GM21723 (cell line): ENCODE results near the gene KLHL22.

Experiments used
- ATAC-seq: cut with Tn5 transposase; IDR thresholded peaks from one replicate; pipeline ENCODE4 v1.9.1; 2021; ENCODE audit warnings: mild to moderate bottlenecking, moderate library complexity; ENCODE audit not compliant: unreplicated experiment

The KLHL22 gene

GRCh38 chr22:20435436-20436306 is 59.9 kb downstream of the KLHL22 start:
- ATAC-seq = no peak

- ATAC-seq = no peak
These were observed 60.8 kb downstream of the KLHL22 start for GRCh38 chr22:20434773-20435172.

GRCh38 chr22:20434264-20434751 is 61.3 kb downstream of the KLHL22 start:
- ATAC-seq = no peak

GRCh38 chr22:20433686-20434241 is 61.8 kb downstream of the KLHL22 start:
- no peak for ATAC-seq

DNA sequence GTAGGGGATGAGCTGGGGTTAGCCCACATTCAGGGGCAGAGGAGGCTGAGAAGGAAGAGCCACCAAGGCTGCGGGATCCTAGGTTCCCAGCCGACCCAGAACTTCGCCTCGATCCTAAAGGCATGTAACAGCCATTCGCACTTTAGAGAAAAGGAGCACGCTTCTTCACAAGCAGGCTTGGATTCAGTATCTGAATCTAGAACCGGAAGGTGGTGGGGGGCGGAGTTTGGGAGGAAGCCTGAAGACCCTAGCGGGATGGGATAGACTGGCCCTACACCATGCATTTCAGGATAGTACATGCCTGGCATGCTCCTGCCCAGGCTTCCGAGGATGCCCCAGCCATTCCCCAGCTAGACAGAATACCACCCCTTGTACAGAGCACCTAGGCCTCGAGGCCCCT is 62.4 kb downstream of the KLHL22 start:
- no peak for ATAC-seq

DNA sequence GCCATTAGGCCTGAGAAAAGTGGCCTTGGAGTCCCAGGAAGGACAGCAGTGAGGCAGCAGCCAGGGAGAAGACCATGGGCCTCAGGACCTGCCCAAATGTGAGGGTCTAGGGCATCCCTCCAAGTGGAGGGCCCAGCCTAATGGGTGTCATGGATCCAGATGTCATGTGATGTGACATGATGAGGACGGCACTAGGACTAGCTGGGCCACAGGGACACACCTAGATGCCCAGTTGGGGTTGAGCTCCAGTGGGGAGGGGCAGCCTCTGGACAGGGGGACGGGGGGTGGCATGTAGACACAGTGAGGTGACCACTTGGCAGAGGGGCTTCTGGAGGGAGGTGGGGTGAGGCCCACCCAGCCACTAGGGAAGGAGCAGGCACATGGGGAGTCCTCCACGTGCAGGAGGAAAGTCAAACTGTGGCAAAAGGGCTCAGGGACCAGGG is 63.3 kb downstream of the KLHL22 start:
- ATAC-seq = no peak

- ATAC-seq = no peak
These were observed 63.9 kb downstream of the KLHL22 start for GRCh38 chr22:20431511-20432192.

DNA sequence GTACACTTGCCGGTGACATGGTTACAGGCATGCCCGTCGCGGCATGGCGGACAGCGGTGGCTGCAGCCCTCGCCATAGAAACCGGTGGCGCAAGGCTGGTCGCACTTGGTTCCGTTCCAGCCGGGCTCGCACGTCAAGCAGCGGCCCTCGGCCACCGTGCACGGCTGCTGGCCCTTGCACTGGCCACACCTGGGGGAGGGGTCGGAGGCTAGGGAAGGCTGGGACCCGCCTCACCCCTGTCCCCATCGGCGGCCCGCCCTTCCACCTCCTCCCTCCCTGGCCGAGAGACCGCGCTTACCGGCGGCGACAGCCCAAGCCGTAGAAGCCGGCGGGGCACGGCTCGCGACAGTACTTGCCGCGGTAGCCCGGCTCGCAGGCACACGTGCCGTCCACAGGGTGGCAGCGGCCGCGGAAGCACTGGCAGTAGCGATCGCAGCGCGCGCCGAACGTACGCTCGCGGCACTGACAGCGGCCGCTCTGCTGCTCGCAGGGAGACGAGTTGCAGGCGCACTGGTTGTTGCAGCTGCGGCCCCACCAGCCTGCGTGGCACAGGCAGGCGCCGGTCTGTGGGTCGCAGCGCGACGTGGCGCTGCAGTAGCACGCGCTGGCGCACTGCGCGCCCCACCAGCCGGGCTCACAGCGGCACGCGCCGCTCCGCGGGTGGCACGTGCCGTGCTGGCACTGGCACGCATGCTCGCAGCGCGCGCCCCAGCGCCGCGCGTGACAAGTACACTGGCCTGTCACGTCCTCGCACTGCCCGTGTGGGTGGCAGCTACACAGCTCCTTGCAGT is 64.7 kb downstream of the KLHL22 start:
- no peak for ATAC-seq

GRCh38 chr22:20430101-20430719 is 65.4 kb downstream of the KLHL22 start:
- no peak for ATAC-seq

DNA sequence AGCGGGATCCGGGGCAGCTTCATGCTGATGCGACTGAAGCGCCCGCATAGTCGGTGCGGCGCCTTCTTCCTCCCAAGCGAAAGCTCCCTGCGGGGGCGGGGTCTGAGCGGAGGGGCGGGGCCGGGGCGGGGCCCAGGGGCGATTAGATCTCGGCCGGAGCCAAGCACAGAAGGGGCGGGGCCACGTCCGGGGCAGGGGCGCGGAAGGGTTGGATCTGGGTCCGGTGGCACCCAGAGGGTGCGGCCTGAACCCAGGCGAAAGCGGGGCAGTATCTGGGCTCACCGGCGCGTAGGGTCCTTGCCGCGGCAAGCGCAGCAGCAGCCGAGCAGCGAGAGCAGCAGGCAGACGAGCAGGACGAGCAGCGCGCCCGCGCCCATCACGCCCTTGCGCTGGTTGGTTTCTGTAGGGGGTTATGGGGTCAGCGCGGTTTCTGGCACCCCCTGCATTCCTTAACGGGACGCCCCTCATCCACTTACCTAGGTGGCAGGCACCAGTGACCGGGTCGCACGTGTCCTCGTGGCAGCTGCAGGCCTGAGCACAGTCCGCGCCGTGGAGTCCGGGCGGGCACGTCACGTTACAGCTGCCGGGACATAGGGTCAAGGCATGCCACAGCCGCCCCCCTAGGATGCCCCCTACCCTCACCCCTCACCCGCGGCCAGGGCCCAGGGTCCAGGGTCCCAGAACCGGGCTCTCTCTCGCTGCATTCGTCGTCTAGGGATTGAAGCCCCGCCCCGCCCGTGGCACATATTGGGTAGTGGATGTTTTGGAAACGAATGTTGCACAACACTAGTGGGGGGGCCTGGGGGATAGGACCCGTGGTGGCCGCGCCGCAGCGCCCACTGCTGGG is 66.1 kb downstream of the KLHL22 start:
- no peak for ATAC-seq

DNA sequence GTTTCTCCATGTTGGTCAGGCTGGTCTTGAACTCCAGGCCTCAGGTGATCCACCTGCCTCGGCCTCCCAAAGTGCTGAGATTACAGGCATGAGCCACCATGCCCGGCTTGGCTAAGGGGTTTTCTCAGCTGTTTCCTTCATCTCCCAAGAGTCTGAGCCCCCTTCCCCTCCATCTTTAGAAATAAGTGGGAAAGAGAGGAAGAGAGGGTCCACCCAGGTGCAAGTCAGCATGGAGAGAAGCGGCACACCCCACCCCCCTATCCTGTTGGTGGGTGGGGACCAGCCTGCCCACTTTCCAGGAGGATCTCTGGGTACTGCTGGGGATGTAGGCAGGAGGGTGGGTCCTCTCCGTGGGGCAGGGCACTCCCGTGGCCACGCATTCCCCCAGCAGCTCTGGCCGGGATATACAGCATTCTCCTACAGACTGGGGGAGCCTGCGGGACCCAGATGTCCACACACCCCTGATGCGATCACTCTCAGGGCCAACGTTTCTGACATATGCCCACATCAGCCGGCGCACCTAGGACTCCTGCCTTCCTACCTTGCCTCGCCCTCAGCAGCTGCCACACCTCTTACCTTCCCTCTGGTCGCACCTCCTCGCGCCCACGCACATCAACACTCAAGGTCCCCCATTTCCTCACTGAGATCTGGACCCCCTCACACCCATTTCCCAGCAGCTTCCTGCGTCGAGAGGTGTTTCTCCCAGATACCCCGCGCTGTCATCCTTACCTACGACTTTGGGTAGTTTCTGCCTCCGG is 66.9 kb downstream of the KLHL22 start:
- ATAC-seq = no peak

DNA sequence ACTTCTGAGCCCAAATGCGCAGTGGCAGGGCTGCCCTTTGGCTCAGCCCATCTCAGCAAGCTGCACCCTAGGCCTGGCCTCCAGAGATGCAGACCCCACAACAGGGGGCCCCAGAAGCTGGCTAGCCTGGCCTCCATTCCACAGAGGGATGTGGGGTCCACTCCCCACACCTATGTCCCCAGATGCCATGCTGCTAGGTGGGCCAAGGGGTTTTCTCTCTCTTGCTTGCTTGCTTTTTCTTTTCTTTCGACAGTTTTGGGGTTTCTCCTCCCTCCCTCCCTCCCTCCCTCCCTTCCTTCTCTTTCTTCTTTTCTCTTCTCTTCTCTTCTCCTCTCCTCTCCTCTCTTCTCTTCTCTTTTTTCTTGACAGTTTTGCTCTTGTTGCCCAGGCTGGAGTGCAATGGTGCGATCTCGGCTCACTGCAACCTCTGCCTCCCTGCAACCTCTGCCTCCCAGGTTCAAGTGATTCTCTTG is 67.6 kb downstream of the KLHL22 start:
- no peak for ATAC-seq

GRCh38 chr22:20427104-20427944 is 68.3 kb downstream of the KLHL22 start:
- no peak for ATAC-seq

- ATAC-seq = no peak
These were observed 69.4 kb downstream of the KLHL22 start for GRCh38 chr22:20426259-20426615.

GRCh38 chr22:20425566-20426258 is 69.9 kb downstream of the KLHL22 start:
- no peak for ATAC-seq

DNA sequence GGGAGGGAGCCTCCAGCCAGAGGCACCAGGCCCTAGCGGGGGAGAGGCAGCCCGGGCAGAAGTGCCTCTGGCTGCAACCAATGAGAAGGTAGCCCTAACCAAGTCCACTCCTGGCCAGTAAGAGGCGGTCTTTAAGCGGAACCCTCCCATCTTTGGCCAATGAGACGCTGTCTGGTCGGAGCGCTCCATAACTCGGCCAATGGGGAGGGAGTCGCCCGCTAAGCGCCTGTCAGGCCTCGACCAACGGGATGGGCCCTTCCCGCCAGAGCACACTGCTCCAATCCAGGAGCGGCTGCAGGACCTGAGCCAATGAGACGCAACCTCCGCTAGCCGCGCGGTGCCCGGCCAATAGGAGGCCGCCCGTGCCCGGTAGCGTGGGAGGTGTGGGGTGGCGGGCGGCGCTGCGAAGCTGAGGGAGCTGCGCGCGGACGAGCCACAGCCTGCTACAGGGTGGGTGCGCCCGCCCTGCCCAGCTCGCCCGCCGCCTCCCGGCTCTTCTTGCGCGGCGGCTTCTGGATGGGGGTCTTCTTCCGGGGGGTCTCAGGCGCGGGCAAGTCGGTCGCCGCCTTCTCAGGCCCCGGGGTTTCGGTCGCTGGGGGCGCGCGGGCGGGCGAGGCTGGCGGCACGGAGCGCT is 70.5 kb downstream of the KLHL22 start:
- no peak for ATAC-seq

GRCh38 chr22:20424568-20424931 is 71.0 kb downstream of the KLHL22 start:
- ATAC-seq = no peak
